WTC11 (cell line): Measurements from ENCODE around the gene RBM38. TPM values are rescaled to one million over a fixed set of nuclear protein-coding genes. Genes with fewer than 3 reads are reported as not detected.

Experiments
- ATAC-seq: fragments of 200-7000 bp; cut with Tn5 transposase; 2 replicates; pipeline ENCODE4 v1.10.0; 2021; ENCODE audit warnings: mild to moderate bottlenecking, moderate library complexity
- CTCF ChIA-PET: fragments of 300-600 bp; sonication (Branson Sonifier 250); formaldehyde crosslinking; loops from one replicate; lab custom pipeline; 2021; ENCODE audit warnings: antibody characterized with exemption; lab: Charles Lee
- POLR2A ChIA-PET: fragments of 350-600 bp; sonication (Branson Sonifier 250); formaldehyde crosslinking; loops from one replicate; lab custom pipeline; 2021; ENCODE audit warnings: antibody characterized with exemption; lab: Charles Lee
- DNase-seq: peaks from one replicate; pipeline ENCODE4 v3.0.0; 2021; ENCODE audit warnings: low spot score
- H3K27ac Mint-ChIP-seq: 2 replicates; pipeline ENCODE4 v1.8.0; 2021; ENCODE audit warnings: mixed read lengths
- H3K27me3 Mint-ChIP-seq: 2 replicates; pipeline ENCODE4 v1.8.0; 2021; ENCODE audit warnings: low read depth, mild to moderate bottlenecking, moderate library complexity, mixed read lengths
- H3K36me3 Mint-ChIP-seq: 2 replicates; pipeline ENCODE4 v1.8.0; 2021; ENCODE audit warnings: mixed read lengths
- H3K4me1 Mint-ChIP-seq: 2 replicates; pipeline ENCODE4 v1.8.0; 2022; ENCODE audit warnings: mixed read lengths
- H3K4me3 Mint-ChIP-seq: 2 replicates; pipeline ENCODE4 v1.8.0; 2021; ENCODE audit warnings: mild to moderate bottlenecking, moderate library complexity, mixed read lengths
- H3K9me3 Mint-ChIP-seq: 2 replicates; pipeline ENCODE4 v1.8.0; 2021; ENCODE audit warnings: mixed read lengths
- ATF2 ChIP-seq: sonication (generic); formaldehyde crosslinking; IDR thresholded peaks from 2 replicates; pipeline ENCODE4 v1.8.1; 2022; ENCODE audit warnings: low read depth, missing genetic modification reagents, borderline replicate concordance
- ATF3 ChIP-seq: sonication (generic); formaldehyde crosslinking; conservative IDR thresholded peaks from 2 replicates; pipeline ENCODE4 v1.8.1; 2022; ENCODE audit warnings: mild to moderate bottlenecking, missing genetic modification reagents
- ATF6 ChIP-seq: sonication (generic); formaldehyde crosslinking; IDR thresholded peaks from 2 replicates; pipeline ENCODE4 v1.8.1; 2023; ENCODE audit warnings: mild to moderate bottlenecking, missing genetic modification reagents
- CBFB ChIP-seq: sonication (generic); formaldehyde crosslinking; IDR thresholded peaks from 2 replicates; pipeline ENCODE4 v1.8.1; 2022; ENCODE audit warnings: mild to moderate bottlenecking, low read depth, missing genetic modification reagents
- EMX1 ChIP-seq: fragments of 250-450 bp; sonication (Bioruptor Pico); IDR thresholded peaks from 2 replicates; pipeline ENCODE4 v1.8.0; 2021; ENCODE audit warnings: mild to moderate bottlenecking
- GABPB1 ChIP-seq: sonication (generic); formaldehyde crosslinking; IDR thresholded peaks from 2 replicates; pipeline ENCODE4 v1.8.1; 2023; ENCODE audit warnings: mild to moderate bottlenecking, missing genetic modification reagents
- GTF2I ChIP-seq: fragments of 250-450 bp; sonication (Bioruptor Pico); conservative IDR thresholded peaks from 2 replicates; pipeline ENCODE4 v1.4.0; 2021; ENCODE audit warnings: mild to moderate bottlenecking
- NFYB ChIP-seq: sonication (generic); formaldehyde crosslinking; conservative IDR thresholded peaks from 2 replicates; pipeline ENCODE4 v1.8.0; 2022; ENCODE audit warnings: low read depth, missing genetic modification reagents
- PRDM15 ChIP-seq: sonication (generic); formaldehyde crosslinking; IDR thresholded peaks from 2 replicates; pipeline ENCODE4 v1.8.0; 2022; ENCODE audit warnings: missing genetic modification reagents
- SMAD4 ChIP-seq: sonication (generic); formaldehyde crosslinking; IDR thresholded peaks from 2 replicates; pipeline ENCODE4 v1.8.0; 2022; ENCODE audit warnings: mild to moderate bottlenecking, missing genetic modification reagents
- TCF7 ChIP-seq: sonication (generic); formaldehyde crosslinking; IDR thresholded peaks from 2 replicates; pipeline ENCODE4 v1.8.0; 2022; ENCODE audit warnings: mild to moderate bottlenecking, low read depth, missing genetic modification reagents, moderate library complexity
- USF2 ChIP-seq: sonication (generic); formaldehyde crosslinking; IDR thresholded peaks from 2 replicates; pipeline ENCODE4 v1.8.1; 2023; ENCODE audit warnings: mild to moderate bottlenecking, missing genetic modification reagents, moderate library complexity
- ZNF281 ChIP-seq: sonication (generic); formaldehyde crosslinking; IDR thresholded peaks from 2 replicates; pipeline ENCODE4 v1.8.0; 2023; ENCODE audit warnings: mild to moderate bottlenecking, missing genetic modification reagents
- ZNF396 ChIP-seq: fragments of 250-450 bp; sonication (Bioruptor Pico); IDR thresholded peaks from 2 replicates; pipeline ENCODE4 v1.8.0; 2021; ENCODE audit warnings: mild to moderate bottlenecking, moderate library complexity, borderline replicate concordance
- ZNF425 ChIP-seq: fragments of 250-450 bp; sonication (Bioruptor Pico); conservative IDR thresholded peaks from 2 replicates; pipeline ENCODE4 v1.9.0; 2021; ENCODE audit warnings: mild to moderate bottlenecking
- total RNA-seq: library from RNA; stranded (reverse); gene quantifications from 3 replicates; pipeline ENCODE4 v1.2.3, GENCODE V29; 2021

Gene RBM38
- total RNA-seq, 1 experiment from 2014 or later = 69.0 TPM

GRCh38 chr20:57420571-57421252 lies 29.5 kb downstream of the RBM38 start:
- no peaks in the 10 kb centered on the region for H3K9me3 Mint-ChIP-seq
- H3K4me1 Mint-ChIP-seq = peaks cover 11% of the 10 kb centered on the region
- TF ChIP-seq TCF7 (no peak), PRDM15 (CRISPR knock-in tag) (no peak), ZNF281 (CRISPR knock-in tag) (no peak), CBFB (no peak), ZNF396 (CRISPR knock-in tag) (no peak), EMX1 (CRISPR knock-in tag) (no peak), GABPB1 (CRISPR knock-in tag) (no peak), ATF2 (CRISPR knock-in tag) (no peak), GTF2I (no peak), SMAD4 (CRISPR knock-in tag) (no peak), ZNF425 (CRISPR knock-in tag) (no peak), ATF6 (no peak), USF2 (CRISPR knock-in tag) (no peak), ATF3 (CRISPR knock-in tag) (no peak), NFYB (CRISPR knock-in tag) (no peak)
- ATAC-seq (no peak), DNase-seq (no peak)
- CTCF ChIA-PET = interaction anchor here (0.7 to 1.2 kb wide), 5 partner anchors 11 to 78 kb away, joined by 3 to 4 read pairs (median 3); no protein-coding TSS in a partner anchor
- no peak overlapping the region for H3K4me3 Mint-ChIP-seq
- H3K27me3 Mint-ChIP-seq = no peaks in the 10 kb centered on the region
- POLR2A ChIA-PET = no interaction called here
- no peaks in the 10 kb centered on the region for H3K36me3 Mint-ChIP-seq
- H3K27ac Mint-ChIP-seq = no peak overlapping the region
